Dedifferentiated amniotic fluid mesenchymal stem cell (primary cell): ENCODE measurements around the gene FOXE1.

Experiments used
- DNase-seq: peaks from one replicate; pipeline ENCODE4 v3.0.0-alpha.2; 2016; ENCODE audit errors: extremely low spot score

Gene FOXE1

DNA sequence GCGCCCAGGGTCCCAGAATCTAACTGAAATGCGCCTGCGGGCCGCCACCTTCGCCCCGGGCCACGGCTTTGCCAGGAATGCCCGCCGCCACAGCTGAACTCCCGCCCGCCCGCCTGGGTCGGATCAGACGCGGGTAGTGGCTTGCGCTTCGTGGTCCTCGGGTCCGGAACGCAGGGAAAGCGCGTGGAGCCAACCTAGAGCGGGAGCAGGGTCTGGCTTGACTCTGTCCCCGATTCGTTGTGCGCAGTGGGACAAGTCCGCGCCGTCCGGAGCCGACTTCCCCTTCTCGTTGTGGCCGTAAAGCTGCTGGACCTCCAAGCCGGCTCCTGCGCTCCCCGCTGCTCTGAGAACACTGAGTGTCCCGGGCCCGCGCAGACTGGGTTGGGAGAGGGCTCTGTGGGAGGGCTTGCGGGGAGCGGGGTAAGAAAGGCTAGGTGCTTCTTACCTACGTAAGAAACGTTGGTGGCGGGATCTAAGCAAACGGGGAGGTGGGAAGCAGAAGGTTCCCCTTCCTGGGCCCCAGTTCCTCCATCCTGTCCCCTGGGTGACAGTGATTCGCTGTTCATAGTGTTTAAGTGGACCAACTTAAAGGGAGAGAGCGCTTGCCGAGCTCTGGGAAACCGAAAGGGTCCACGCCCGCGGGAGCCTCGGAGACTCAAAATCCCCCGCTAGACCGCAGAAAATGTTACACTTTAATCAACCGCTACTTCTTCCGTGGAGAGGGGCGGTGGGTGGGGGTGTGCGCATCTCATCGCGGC lies 4.4 kb upstream of the FOXE1 start:
- no peak for DNase-seq

DNA sequence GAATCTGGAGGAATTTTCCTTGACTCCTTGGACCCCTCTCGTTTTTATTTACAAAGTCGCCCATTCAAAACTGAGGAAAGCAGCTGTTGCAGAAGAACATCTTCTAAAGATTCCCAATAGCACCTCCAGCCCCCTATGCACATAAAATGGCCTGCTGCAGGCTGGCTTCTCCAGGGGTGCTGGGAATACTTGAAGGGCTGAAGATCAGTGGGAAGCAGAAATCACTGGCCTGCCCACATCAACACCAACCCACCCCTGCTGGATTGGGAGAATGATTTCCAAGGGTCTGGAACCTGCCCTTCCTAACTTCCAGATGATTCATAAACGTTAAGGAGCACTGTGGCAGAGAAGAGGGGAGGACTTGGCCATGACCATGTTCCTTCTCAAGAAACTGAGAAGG lies 3.0 kb upstream of the FOXE1 start:
- no peak for DNase-seq

DNA sequence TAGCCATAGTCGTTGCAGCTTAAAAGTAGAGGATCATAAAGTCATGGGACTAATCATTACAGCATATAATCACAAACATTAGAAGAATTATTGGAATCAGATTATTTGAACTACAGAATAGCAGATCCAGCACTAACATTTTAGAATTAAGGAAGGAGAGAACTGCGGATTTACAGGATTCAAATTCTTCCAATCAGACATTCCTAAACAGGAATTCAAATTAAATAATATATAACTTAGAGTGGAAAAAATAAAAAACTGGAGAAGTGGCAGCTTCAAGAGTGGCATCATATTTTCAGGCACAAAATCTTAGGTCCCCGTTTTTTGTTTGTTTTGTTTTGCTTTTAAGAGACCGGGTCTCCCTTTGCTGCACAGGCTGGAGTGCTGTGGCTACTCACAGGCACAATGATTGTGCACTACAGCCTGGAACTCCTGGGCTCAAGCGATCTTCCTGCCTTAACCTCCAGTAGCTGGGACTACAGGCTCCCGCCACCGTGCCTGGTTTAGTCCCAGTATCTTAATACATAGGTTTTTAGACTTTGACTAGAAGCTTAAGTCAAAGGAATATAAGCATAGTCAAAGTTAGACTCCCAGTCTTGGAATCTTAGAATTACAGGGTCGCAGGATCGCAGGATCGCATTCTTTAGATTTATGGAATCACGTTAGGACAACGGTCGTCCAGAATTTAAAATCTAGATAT lies 2.1 kb upstream of the FOXE1 start:
- no peak for DNase-seq

DNA sequence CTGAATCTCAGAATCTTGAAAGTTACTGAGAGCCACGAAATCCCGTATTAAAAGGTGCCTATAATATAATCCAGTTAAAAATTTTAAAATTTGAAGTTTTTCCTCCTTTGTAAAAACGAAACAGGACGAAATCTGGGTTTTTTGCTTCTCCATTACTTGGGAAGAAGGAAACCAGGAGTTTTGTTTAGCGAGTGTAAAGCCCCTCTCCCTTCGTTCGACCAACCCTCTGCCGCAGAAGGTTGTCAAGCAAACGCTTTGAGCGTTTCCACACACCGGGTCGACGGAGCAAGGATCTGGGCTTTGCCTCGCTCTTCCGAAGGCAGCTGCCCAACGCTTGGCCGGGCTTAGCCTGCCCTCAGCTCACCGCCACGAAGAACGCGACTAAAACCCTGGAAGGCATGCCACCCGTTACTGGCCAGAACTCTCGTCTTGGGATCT lies 1.6 kb upstream of the FOXE1 start:
- DNase-seq: no peak

DNA sequence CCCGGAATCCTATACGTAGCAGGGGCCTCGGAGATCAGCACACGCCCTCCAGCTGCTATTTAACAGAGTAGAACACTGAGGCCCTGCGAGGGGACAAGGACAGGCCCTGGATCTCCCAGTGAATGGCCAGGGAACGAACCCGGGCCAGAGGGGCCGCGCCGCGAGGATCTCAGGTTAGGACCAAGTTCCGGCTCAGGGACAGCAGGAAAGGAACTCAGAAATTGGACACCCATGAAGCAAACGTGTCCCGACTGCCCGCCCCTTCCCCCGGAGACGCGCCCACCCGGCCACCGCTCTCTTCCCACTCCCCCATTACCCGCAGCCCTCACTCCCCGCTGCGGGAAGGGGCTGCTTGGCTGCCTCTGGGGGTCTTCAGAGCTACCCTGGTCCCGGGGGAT lies 1.0 kb upstream of the FOXE1 start:
- DNase-seq: no peak

DNA sequence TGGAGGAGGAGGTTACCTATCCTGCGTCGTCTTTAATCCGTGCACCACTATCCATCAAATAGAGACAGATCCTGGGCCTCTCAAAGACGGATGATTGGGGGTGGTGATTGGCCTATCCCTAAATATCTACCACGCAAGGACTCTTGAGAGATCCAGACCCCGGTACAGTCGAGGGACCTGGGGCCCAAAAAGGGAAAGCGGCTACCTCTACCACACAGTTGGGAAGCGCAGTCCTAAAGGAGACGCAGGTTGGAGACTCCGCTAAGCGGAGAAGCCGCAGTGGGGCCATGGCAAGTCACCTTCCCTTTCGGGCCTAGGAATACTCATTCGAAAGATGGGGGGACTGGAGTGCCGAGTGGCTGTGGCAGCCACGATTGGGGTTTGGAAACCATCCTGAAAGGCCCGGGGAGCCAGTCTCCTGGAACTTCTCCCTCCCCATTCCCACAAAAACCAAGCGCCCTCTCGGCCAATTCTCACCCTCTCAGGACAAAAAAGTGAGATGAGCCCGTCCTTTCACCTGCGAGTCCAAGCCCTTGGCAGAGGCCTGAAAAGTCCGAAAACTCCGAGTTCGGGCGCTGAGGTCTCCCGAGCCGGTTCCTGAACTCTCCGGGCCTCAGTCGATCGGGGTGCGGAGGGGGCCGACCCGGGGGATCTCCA lies 499 bp upstream of the FOXE1 start:
- DNase-seq: no peak

DNA sequence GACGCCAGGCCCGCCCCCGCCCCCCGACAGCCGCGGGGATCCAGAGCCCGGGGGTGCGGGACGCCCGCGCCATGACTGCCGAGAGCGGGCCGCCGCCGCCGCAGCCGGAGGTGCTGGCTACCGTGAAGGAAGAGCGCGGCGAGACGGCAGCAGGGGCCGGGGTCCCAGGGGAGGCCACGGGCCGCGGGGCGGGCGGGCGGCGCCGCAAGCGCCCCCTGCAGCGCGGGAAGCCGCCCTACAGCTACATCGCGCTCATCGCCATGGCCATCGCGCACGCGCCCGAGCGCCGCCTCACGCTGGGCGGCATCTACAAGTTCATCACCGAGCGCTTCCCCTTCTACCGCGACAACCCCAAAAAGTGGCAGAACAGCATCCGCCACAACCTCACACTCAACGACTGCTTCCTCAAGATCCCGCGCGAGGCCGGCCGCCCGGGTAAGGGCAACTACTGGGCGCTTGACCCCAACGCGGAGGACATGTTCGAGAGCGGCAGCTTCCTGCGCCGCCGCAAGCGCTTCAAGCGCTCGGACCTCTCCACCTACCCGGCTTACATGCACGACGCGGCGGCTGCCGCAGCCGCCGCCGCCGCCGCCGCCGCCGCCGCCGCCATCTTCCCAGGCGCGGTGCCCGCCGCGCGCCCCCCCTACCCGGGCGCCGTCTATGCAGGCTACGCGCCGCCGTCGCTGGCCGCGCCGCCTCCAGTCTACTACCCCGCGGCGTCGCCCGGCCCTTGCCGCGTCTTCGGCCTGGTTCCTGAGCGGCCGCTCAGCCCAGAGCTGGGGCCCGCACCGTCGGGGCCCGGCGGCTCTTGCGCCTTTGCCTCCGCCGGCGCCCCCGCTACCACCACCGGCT lies 1.0 kb downstream of the FOXE1 start:
- DNase-seq: no peak

DNA sequence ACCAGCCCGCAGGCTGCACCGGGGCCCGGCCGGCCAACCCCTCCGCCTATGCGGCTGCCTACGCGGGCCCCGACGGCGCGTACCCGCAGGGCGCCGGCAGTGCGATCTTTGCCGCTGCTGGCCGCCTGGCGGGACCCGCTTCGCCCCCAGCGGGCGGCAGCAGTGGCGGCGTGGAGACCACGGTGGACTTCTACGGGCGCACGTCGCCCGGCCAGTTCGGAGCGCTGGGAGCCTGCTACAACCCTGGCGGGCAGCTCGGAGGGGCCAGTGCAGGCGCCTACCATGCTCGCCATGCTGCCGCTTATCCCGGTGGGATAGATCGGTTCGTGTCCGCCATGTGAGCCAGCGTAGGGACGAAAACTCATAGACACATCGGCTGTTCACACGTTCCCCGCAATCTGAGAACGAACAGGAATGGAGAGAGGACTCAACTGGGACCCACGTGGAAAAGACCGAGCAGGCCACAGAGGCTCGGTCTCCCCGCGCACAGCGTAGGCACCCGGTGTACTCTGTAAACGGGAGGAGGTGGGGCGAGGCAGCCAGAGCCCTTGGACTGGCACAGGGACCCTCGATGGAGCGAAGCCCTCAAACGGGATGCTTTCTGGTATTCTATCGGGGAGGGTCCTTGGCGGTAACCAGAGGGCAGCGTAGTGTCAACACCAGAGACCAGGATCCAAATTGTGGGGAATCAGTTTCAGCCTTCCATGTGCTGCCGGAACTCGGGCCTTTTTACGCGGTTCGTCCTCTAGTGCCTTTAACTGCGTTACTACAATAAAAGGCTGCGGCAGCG lies 1.9 kb downstream of the FOXE1 start:
- DNase-seq: no peak

DNA sequence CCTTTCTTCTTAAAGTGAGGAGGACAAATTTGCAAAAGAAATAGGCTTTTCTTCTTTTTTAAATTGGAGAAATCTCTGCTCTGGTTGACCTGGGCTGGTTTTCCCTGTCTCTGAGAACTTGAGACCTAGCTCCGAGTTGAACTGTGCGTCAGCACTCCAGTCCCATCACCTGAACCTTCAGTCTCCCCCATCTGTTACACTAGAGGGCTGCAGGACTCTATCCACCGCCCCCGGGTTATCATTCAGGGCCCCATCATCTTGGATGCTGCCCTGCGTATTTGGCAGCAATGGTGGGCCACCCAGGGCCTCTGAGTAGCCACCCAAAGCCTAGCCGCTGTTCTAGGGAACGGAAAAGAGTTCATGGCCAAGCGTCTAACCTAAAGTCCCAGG lies 2.5 kb downstream of the FOXE1 start:
- DNase-seq: no peak

DNA sequence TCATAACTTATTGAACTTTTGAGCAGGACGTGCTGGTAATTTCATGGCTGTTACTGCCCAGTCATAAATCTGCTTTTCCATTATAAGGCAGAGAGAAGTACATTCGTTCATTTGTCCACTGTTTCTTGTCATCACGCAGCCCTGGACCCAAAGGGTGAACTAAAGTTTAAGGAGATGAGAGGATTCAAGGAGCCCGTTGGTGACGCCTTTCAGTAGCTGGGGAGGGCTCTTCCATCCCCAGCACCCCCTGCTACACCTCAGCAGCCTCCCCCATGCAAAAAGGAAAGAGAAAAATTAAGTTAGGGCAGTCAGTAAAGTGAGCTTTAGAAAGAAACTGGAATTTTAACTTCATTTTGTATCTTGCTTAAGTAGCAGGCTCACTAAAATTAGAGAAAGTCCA lies 2.9 kb downstream of the FOXE1 start:
- no peak for DNase-seq

DNA sequence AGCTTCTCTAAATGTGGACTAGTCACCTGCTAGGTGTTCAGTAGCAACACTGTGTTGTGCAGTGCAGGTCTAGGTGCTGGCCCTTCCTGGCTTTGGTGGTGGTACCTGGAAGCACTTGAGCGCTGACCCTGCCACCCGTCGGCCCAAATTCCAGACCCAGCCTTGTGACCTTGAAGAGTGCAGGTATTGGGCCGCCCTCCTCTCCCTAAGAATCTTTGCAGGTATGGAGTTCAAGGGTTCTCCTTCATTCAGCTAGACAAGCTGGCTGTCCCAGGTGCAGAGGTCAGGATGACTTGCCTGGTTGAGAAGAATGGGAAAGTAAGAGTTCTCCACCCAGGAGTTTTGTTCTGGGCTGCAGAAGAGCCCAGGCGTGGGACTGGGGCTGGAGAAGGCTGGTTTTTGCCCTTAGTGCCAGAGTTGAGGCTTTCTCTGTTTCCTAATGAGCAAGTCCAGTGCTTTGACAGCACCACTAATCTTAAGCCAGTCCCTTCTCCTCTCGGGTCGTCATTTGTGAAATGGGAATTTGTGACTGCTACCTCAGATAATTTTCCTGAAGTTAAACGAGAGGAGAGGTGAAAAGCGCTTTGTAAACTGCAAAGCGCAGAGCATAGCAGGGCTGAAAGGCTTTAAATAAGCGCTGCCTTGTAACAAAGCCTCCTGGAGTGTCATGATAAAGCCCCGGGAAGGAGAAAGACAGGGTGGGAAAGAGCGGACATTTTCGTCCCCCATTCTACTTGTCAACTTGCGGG lies 4.0 kb downstream of the FOXE1 start:
- DNase-seq: no peak

DNA sequence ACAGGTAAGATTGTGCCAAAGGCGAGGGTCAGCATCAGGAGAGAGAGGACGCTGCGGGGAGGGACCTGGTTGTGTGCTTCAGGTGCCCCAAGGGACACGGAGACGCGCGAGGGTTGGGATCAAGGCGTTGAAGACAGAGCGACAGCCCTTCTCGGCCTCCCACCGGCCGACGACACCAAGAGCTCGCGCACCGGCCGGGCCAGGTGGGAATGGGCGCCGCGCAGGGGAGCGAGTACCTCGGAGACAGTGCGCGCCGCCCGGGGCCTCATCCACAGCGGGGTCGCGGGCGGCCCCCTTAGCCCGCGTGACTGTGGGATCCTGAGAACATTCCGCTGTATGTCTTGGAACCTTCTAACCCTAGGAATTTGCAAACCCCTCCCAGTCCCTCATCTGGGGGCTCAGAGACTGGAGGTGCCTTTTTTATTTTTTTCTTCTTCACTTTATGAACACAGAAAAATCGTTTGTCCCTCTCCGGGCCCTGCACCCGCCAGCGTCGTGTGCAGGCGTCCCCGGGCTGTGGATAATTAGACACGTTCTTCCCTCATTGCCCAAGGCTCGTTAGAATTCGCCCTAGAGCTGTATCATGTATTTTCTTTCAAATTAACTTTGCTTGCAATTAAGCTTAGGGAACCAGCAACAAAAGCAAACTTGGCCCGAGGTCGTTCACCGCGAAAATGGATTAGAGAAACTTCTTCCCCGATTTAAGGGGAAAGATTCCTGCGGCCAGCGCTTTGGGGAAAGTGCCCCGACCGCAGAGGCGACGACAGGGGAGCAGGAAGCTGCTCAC lies 4.8 kb downstream of the FOXE1 start:
- DNase-seq: no peak

DNA sequence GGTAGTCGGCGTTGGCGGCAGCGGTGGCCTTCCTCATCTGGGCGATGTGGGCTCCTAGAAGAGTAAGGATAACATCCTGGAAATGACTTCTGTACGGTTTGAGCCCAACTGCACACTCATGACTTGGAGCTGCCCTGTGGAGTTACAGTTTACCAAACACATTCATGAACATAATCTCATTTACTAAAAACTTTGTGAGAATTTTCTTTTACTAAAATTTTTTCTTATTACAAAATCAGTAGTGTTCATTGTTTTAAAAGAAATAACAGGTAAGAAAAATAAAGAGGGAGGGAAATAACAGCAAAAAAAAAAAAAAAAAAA lies 5.3 kb downstream of the FOXE1 start:
- DNase-seq: no peak

DNA sequence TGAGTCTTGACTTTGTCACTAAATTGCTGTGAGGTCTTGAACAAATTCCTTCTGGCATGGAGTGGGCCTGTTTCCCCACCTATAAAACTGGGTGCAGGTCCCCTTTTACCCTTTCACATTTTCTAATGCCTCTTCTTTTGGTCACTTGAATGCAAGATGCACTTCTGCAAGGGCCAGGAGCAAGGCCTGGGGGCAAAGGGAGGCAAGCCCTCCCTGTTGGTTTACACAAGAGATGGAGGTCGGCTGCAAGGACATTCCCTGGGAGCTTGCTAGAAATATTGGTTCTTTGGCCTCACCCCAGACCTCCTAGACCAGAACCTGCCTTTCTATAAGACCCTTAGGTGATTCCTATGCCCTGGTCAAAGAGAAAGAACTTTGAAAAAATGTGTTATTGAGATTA lies 5.8 kb downstream of the FOXE1 start:
- no peak for DNase-seq

DNA sequence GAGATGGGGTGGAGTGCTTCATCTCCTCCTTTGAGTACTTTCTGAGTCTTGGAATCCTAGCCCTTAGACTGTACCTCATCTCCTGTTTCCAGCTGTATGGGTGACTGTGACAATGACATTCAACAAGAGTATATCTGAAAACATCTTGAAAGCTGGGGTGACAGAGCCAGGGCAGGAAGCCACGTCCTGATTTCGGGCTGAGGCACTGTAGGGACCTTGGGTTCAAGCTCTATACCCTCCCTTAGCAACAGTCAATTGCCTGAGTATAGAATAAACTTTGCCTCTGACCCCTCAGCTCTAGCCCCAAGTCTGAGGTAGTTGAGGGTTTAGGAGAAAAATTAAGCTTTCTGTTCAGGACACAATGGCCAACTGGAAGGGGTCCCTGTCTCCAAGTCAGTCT lies 6.3 kb downstream of the FOXE1 start:
- no peak for DNase-seq

DNA sequence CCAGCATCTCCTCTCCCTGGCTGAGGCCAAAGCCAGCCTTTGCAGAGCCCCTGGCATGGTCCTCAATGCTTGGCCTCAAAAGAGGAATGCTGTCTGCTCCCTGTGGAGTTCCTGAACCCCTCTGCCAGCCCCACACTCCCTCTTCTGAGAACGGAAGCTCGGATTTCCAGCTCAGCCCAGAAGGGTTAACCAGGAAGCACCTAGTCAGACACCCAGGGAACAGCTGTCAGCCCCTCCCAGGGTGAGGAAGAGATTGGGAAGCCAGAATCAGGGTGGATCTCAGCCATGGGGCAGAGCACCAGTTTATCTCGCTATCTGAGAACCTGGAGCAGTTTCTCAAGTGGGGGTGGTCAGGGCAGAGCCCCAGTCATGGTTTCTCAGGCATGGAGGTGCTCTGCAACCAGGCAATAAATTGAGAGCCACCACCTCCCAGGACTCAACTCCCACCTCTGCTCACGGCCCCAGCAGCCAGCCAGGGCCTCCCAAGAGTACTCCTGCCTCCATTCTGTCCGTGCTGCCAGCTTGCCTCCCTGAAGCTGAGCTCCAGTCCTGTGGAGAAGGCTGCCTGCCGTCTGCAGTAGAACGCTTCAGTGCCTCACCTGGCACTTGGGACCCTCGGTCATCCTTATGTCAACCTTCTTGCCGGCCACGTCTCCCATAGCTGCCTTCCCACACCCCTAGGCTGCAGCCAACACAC lies 7.6 kb downstream of the FOXE1 start:
- DNase-seq: no peak

DNA sequence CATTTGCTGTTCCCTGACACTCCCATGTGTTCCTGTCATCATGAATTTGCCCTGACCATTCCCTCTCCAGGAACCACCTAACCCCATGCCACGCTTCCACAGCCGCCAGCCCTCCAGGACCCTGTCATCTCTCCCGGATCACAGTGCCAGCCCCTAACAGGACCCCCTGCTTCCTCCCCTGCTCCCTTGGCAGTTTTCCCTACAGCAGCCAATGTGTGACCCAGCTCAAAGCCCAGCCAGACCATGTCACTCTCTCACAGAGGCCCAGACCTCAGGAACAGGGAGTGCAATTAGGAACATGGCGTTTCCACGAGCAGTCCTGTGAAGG lies 8.1 kb downstream of the FOXE1 start:
- no peak for DNase-seq

DNA sequence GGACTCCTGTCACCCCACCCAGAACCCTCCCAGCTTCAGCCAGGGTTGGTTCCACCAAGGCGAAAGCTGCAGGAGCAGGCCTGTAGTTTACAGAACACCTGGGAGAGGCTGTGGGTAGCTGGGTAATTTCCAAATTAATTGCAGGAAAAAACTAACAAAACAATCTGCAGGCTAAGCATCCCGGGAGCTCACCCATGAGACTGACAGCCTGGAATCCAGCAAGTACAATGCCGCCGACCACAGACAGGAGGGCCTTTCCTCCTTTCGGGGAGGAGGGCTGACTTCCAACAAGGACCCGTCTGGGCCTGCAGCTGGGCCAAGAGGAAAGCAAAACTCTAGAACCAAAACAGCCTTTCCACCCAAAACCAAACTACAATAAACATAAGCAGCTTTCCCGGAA lies 10.3 kb downstream of the FOXE1 start:
- DNase-seq: no peak

DNA sequence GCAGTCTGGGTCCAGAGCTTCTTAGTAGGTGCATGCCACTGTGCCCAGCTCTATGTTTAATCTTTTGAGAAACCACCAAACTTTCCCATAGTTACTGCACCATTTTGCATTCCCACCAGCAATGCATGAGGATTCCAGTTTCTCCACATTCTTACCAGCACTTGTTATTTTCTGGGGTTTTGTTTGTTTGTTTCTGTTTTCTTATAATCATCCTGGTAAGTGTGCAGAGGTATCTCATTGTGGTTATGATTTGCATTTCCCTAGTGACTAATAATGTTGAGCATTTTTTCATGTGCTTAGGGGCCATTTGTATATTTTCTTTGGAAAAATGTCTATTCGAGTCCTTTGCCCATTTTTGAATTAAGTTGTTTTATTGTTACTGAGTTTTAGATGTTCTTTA lies 11.4 kb downstream of the FOXE1 start:
- DNase-seq: no peak

DNA sequence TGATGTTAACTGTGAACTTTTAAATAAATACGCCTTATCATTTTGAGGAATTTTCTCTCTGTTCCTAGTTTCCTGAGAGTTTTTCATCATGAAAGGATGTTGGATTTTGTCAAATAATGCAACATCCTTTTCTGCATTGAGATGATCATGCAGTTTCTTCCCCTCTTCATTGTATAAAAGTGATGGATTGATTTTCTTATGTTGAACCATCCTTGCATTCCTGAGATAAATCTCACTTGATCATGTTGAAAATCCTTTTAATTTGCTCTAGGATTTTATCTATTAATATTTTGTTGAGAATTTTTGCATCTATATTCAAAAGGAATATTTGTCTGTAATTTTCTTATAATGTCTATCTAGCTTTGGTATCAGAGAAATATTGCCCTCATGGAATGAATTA lies 13.3 kb downstream of the FOXE1 start:
- no peak for DNase-seq
